ENCODE data around the gene RCN1. TPM values are rescaled to one million over a fixed set of nuclear protein-coding genes. Genes with fewer than 3 reads are reported as not detected.

The RCN1 gene
- total RNA-seq, 1 experiment from 2014 or later, result 99.8 TPM

GRCh38 chr11:32094923-32095322 lies 4.0 kb downstream of the RCN1 start:
- no peak overlapping the region for H3K4me2 ChIP-seq (ENCODE audit: low read length)
- ATAC-seq (no peak), DNase-seq (ENCODE audit: low read depth, low spot score) (no peak)
- H3K27ac ChIP-seq (ENCODE audit: low read depth, low read length), result no peak overlapping the region
- no TSS peak for BruUV-seq (replicated peaks)
- no peaks in the 10 kb centered on the region for H3K27me3 ChIP-seq (ENCODE audit: insufficient read depth, low read length)
- CTCF ChIA-PET, result no interaction called here
- H3K9me3 ChIP-seq (ENCODE audit: control insufficient read depth in 1 of 2, insufficient read depth in 1 of 2, low read depth in 1 of 2, low read length in 2 of 2), result no peaks in the 10 kb centered on the region
- H3K36me3 ChIP-seq (ENCODE audit: control insufficient read depth in 1 of 2, insufficient read depth in 2 of 2, low read length in 2 of 2), result peaks cover 13 to 20% of the 10 kb centered on the region in 2 experiments; a peak in 2 of 4 replicates
- H4K20me1 ChIP-seq (ENCODE audit: insufficient read depth), result no peaks in the 10 kb centered on the region
- peaks cover 62% of the 10 kb centered on the region for H3K79me2 ChIP-seq (ENCODE audit: insufficient read depth, low read length)
- intact Hi-C loops (cut with micrococcal nuclease), result no loop called here
- no peak overlapping the region for H3K9ac ChIP-seq (ENCODE audit: low read length)
- H2AFZ ChIP-seq (ENCODE audit: low read depth, low read length, poor library complexity, severe bottlenecking), result no peak overlapping the region
- POLR2A ChIA-PET, result no interaction called here
- H3K4me3 ChIP-seq (replicated peaks in 1 of 2; ENCODE audit: low read depth in 1 of 2, low read length in 2 of 2), result no peak overlapping the region
- no peaks in the 10 kb centered on the region for H3K9me2 ChIP-seq (ENCODE audit: insufficient read depth)
- H3K4me1 ChIP-seq (ENCODE audit: control insufficient read depth in 1 of 2, insufficient read depth in 2 of 2, low read length in 2 of 2), result peaks cover 10 to 27% of the 10 kb centered on the region in 2 experiments
- RAD21 ChIA-PET (ENCODE audit: low non-redundant PET in 1 of 2, low total read pairs in 2 of 2, uncharacterized antibody in 2 of 2, unreplicated experiment in 2 of 2), result no interaction called here
- no peak for TF ChIP-seq ZNF274 (IDR thresholded peaks at IDR 0.05; ENCODE audit: low read depth, low read length)
- TF ChIP-seq RAD21 (IDR thresholded peaks at IDR 0.05; ENCODE audit: low read depth), result no peak
- TF ChIP-seq SP1 (IDR thresholded peaks at IDR 0.05; ENCODE audit: low read depth), result no peak

DNA sequence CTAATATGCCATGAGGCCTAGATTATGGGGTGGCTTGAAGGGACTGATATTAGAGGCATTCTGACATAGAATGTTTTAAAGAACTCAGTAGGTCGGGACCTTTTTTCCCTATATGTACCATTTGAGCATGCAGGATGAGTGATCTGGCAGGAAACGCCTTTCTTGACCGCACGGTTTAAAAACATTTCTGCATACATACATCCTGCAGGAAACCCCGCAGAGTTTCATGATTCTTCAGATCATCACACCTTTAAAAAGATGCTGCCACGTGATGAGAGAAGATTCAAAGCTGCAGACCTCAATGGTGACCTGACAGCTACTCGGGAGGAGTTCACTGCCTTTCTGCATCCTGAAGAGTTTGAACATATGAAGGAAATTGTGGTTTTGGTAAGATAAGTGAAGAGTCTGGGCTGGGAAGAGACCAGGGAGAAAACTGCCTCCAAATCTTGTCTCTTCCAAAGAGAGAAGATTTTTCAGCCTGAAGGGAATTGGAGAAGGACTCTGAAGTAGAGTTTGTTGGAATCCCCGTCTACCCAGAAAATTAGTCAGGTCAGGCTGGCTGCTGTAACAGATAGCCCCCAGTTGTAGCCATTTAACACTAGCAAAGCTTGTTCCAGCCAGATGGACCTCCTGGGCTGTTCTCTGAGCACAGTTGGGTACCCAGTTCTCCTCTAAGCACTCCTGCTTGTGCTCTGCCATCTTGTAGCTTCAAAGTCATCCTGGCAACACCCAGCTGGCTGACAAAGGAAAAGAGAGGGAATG lies 7.4 kb downstream of the RCN1 start:
- no peak overlapping the region for H3K9ac ChIP-seq (ENCODE audit: low read length)
- ChIA-PET POLR2A (no interaction called here), CTCF (no interaction called here), RAD21 (ENCODE audit: low non-redundant PET in 1 of 2, low total read pairs in 2 of 2, uncharacterized antibody in 2 of 2, unreplicated experiment in 2 of 2) (no interaction called here)
- peaks cover 29 to 47% of the 10 kb centered on the region in 2 experiments; a peak in 3 of 4 replicates for H3K36me3 ChIP-seq (ENCODE audit: control insufficient read depth in 1 of 2, insufficient read depth in 2 of 2, low read length in 2 of 2)
- intact Hi-C loops (cut with micrococcal nuclease), result no loop called here
- H3K27me3 ChIP-seq (ENCODE audit: insufficient read depth, low read length), result no peaks in the 10 kb centered on the region
- peaks cover 0 to 3% of the 10 kb centered on the region in 2 experiments; a peak in 1 of 4 replicates for H3K4me1 ChIP-seq (ENCODE audit: control insufficient read depth in 1 of 2, insufficient read depth in 2 of 2, low read length in 2 of 2)
- DNase-seq (ENCODE audit: low read depth, low spot score) (no peak), ATAC-seq (no peak)
- no peak overlapping the region for H2AFZ ChIP-seq (ENCODE audit: low read depth, low read length, poor library complexity, severe bottlenecking)
- no peaks in the 10 kb centered on the region for H3K9me2 ChIP-seq (ENCODE audit: insufficient read depth)
- peaks cover 41% of the 10 kb centered on the region for H3K79me2 ChIP-seq (ENCODE audit: insufficient read depth, low read length)
- no peak overlapping the region for H3K27ac ChIP-seq (ENCODE audit: low read depth, low read length)
- H3K4me3 ChIP-seq (replicated peaks in 1 of 2; ENCODE audit: low read depth in 1 of 2, low read length in 2 of 2), result no peak overlapping the region
- H3K4me2 ChIP-seq (ENCODE audit: low read length), result no peak overlapping the region
- no TSS peak for BruUV-seq (replicated peaks)
- no peak for TF ChIP-seq MAX (IDR thresholded peaks at IDR 0.05)
- TF ChIP-seq CEBPB (IDR thresholded peaks at IDR 0.05; ENCODE audit: low read depth), result no peak
- TF ChIP-seq EZH2phosphoT487 (IDR thresholded peaks at IDR 0.05; ENCODE audit: borderline replicate concordance), result no peak
- no peak for TF ChIP-seq CBX3 (IDR thresholded peaks at IDR 0.05; ENCODE audit: low read depth)
- TF ChIP-seq SIN3A (IDR thresholded peaks at IDR 0.05; ENCODE audit: low read depth), result no peak
- no peak for TF ChIP-seq SP1 (IDR thresholded peaks at IDR 0.05; ENCODE audit: low read depth)
- TF ChIP-seq TCF7L2 (IDR thresholded peaks at IDR 0.05; ENCODE audit: borderline replicate concordance, extremely low read depth, insufficient read depth, insufficient read length), result no peak
- no peak for TF ChIP-seq POLR2A (IDR thresholded peaks at IDR 0.05; ENCODE audit: borderline replicate concordance, extremely low read depth, insufficient read depth, insufficient read length)
- no peak for TF ChIP-seq POLR2AphosphoS5 (IDR thresholded peaks at IDR 0.05; ENCODE audit: low read depth, low read length)
- no peak for TF ChIP-seq FOSL1 (IDR thresholded peaks at IDR 0.05; ENCODE audit: low read depth)
- no peaks in the 10 kb centered on the region for H3K9me3 ChIP-seq (ENCODE audit: control insufficient read depth in 1 of 2, insufficient read depth in 1 of 2, low read depth in 1 of 2, low read length in 2 of 2)
- no peaks in the 10 kb centered on the region for H4K20me1 ChIP-seq (ENCODE audit: insufficient read depth)
